NOMO-1 (cell line): Measurements from ENCODE around the gene PPFIA4.

Experiments
- DNase-seq, 2 experiments: peaks; one replicate each; lab custom pipeline; 2025; ENCODE audit not compliant: unreplicated experiment in 2 of 2; lab: John Stamatoyannopoulos, UW

Gene PPFIA4

GRCh38 chr1:203124546-203125317, 98.4 kb downstream of the PPFIA4 start:
- DNase-seq = no peak

DNA sequence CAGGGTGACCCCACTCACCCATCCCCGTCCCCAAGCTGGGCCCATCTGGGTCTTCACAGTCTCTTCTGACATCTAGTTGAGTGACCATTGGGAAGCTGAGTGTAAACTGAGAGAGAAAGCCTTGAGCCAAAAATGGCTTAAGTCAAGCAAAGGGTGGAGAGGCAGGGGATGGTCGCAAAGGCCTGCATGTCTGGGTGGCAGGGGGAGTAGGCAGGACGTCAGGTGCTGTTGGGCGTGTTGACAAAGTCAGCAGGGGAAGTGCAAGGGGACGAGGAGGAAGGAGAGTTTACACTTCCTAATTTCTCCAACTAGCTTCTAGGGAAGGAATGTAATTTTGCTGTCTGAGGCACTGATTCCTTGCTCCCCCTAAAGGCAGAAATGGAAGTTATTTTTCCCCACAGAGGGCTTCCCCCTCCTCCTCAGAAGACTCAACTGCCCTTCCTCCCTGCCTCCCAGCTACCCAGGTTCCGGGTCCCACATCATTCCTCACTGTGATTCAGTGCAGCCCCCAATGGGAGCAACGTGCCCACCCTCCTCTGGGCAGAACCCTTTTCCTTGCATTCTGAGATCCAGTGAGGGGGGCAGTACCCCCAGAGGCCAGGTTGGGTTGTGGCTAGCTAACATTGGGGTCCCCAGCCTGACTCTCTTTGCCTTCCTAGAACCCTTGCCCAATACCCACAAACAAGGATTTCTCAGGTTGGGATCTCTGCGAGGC, 100.0 kb downstream of the PPFIA4 start:
- DNase-seq = peak in 1 of 2 experiments; percentile 25

DNA sequence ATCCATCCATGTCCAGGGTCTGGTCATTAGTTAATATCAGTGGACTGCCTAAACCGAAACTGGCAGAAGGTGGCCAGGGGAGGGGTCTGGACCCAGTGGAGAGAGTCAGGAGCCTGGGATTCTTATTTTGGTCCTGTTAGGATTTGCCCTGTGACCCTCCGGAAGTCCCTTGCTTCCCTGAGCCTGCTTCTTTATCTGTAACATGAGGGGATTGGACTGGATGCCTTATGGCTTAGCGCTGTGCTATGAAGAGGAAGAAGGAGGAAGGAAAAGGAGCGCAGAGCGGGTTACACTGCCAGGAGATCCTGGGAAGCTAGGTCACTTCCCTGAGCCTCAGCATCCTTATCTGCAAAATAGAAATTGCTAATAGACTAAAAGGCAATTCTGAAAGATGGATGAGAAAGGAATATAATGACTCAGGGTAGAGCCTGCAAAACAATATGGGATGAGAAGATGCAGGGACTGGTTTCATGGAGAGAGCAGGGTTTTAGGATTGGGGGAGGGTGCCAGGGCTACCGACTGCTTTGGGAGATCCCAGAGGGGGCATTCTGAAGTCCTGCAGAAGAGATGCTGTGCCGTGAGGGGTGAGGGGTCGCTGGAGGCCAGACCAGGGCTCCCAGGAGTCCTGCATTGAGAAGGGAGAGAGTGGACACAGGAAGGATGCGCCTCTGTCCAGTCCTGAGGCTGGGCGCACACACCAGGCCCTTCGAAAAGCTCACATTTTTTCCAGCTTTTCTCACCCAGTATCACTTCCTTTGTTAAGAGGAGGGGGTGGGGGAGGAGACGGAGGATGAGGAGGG, 100.8 kb downstream of the PPFIA4 start:
- DNase-seq = no peak

GRCh38 chr1:203127666-203128430, 101.6 kb downstream of the PPFIA4 start, which contains the start of gene ADORA1:
Gene ADORA1 (plus strand): TSS chr1:203127726. CDS start chr1:203128842, 1,116 bp downstream.
- DNase-seq = peak; percentile 48 to 58

GRCh38 chr1:203128431-203128715, 102.1 kb downstream of the PPFIA4 start:
- DNase-seq = no peak
